ENCODE results near the gene LSM7. TPM values are rescaled to one million over a fixed set of nuclear protein-coding genes. Genes with fewer than 3 reads are reported as not detected.

LSM7 gene
- 10 to 100 TPM; 22.4 to 64.2 (median 28.2) TPM for total RNA-seq
- long read RNA-seq, transcript LSM7-201 (4 exons, 529 nt), result major isoform, 8 of 16 reads
- long read RNA-seq, transcript LSM7-204 (3 exons, 575 nt), result minor isoform, 6 of 16 reads
- long read RNA-seq, partial matches to known transcripts, result 1 of 16 reads
- long read RNA-seq, other reads (novel, unspliced or antisense), result 1 of 16 reads

- ATAC-seq (peak; percentile 82 to 94 (median 88)), DNase-seq (peak; percentile 90 to 92 (median 91))
- H3K27ac ChIP-seq, result peak within 1 kb of the TSS; percentile 6 to 64 (median 57)
- peak within 1 kb of the TSS; percentile 88 to 99 (median 90) for H3K4me3 ChIP-seq
- no peaks in the 10 kb centered on the region for H3K27me3 ChIP-seq
- no peaks in the 10 kb centered on the region for H3K9me3 ChIP-seq
- H3K36me3 ChIP-seq, result no peaks in the 10 kb centered on the region
- 2% methylated on average over 33 of the region's 89 CpGs for WGBS (ENCODE audit: insufficient coverage, low coverage, low lambda C conversion rate, missing lambda C conversion rate)
- intact Hi-C loops (cut with DNase I), result no loop called here
- peaks cover 0 to 31% (median 9%) of the 10 kb centered on the region in 4 donors for H3K4me1 ChIP-seq
- peak; percentile 61 for TF ChIP-seq POLR2A (IDR thresholded peaks at IDR 0.05)
- no peak for TF ChIP-seq CTCF (IDR thresholded peaks at IDR 0.05)
Observed at GRCh38 chr19:2328401-2329148, at the start of gene LSM7, which contains the start of gene SPPL2B. LSM7 (minus strand) TSS chr19:2328586; CDS start chr19:2328566, 20 bp downstream. SPPL2B (plus strand) TSS chr19:2328684; CDS start chr19:2328710, 26 bp downstream.

- no peaks in the 10 kb centered on the region for H3K36me3 ChIP-seq
- no peak for TF ChIP-seq CTCF (IDR thresholded peaks at IDR 0.05)
- no peak for TF ChIP-seq POLR2A (IDR thresholded peaks at IDR 0.05)
- WGBS (ENCODE audit: insufficient coverage, low coverage, low lambda C conversion rate, missing lambda C conversion rate), result no CpG with 5 or more reads among the region's 15 CpGs
- H3K27me3 ChIP-seq, result no peaks in the 10 kb centered on the region
- intact Hi-C loops (cut with DNase I), result no loop called here
- ATAC-seq (no peak), DNase-seq (no peak)
- no peaks in the 10 kb centered on the region for H3K9me3 ChIP-seq
- H3K4me3 ChIP-seq, result no peak overlapping the region
- H3K4me1 ChIP-seq, result no peaks in the 10 kb centered on the region
- no peak overlapping the region for H3K27ac ChIP-seq
Observed at GRCh38 chr19:2376784-2377519, 48.6 kb upstream of the LSM7 start.

- Histone ChIP-seq H3K4me1 (no peaks in the 10 kb centered on the region), H3K27ac (no peak overlapping the region), H3K36me3 (no peaks in the 10 kb centered on the region), H3K4me3 (no peak overlapping the region), H3K27me3 (no peaks in the 10 kb centered on the region), H3K9me3 (no peaks in the 10 kb centered on the region)
- WGBS (ENCODE audit: insufficient coverage, low coverage, low lambda C conversion rate, missing lambda C conversion rate), result 90% methylated on average over 2 of the region's 7 CpGs
- ATAC-seq (no peak), DNase-seq (no peak)
- intact Hi-C loops (cut with DNase I), result no loop called here
- TF ChIP-seq POLR2A (IDR thresholded peaks at IDR 0.05), result no peak
Observed at GRCh38 chr19:2375353-2376121, 47.2 kb upstream of the LSM7 start.

GRCh38 chr19:2374808-2375207 is 46.4 kb upstream of the LSM7 start:
- H3K36me3 ChIP-seq, result no peaks in the 10 kb centered on the region
- no peaks in the 10 kb centered on the region for H3K9me3 ChIP-seq
- no peak for DNase-seq
- H3K27me3 ChIP-seq, result no peaks in the 10 kb centered on the region
- no peak for ATAC-seq
- intact Hi-C loops (cut with DNase I), result no loop called here
- H3K27ac ChIP-seq, result no peak overlapping the region
- TF ChIP-seq CTCF (IDR thresholded peaks at IDR 0.05), result no peak
- TF ChIP-seq POLR2A (IDR thresholded peaks at IDR 0.05), result no peak
- H3K4me3 ChIP-seq, result no peak overlapping the region
- 69% methylated on average over 7 of the region's 13 CpGs for WGBS (ENCODE audit: insufficient coverage, low coverage, low lambda C conversion rate, missing lambda C conversion rate)
- no peaks in the 10 kb centered on the region for H3K4me1 ChIP-seq
